Transverse colon (tissue), 4 donors: ENCODE data around the gene FANCE.

ENCODE experiments used
- EP300 ChIP-seq: sonication (generic); formaldehyde crosslinking; IDR thresholded peaks from one replicate; pipeline ENCODE4 v1.6.1; 2017; ENCODE audit warnings: antibody characterized with exemption, low read depth
- POLR2A ChIP-seq: fragments of 450-650 bp; IDR thresholded peaks from one replicate; pipeline ENCODE4 v1.6.1; 2016; ENCODE audit warnings: antibody characterized with exemption, mild to moderate bottlenecking, moderate library complexity
- POLR2AphosphoS5 ChIP-seq, 3 donors: sonication (generic); formaldehyde crosslinking; IDR thresholded peaks; one replicate each; pipeline ENCODE4 v1.6.1; 2016; ENCODE audit warnings: antibody characterized with exemption in 3 of 3
- TF ChIP-seq, protein P1 (sequence below), 5 experiments: fragments of 200-600 bp in 3 of 5; fragments of 450-650 bp in 2 of 5; sonication (generic) in 3 of 5; IDR thresholded peaks; 1 replicate in 2 of 5; 2 replicates in 3 of 5; pipeline ENCODE4 v1.5.1; 2016 to 2017; ENCODE audit warnings: antibody characterized with exemption in 5 of 5, inconsistent platforms in 3 of 5, mild to moderate bottlenecking in 2 of 5, moderate library complexity in 1 of 5

DNA sequence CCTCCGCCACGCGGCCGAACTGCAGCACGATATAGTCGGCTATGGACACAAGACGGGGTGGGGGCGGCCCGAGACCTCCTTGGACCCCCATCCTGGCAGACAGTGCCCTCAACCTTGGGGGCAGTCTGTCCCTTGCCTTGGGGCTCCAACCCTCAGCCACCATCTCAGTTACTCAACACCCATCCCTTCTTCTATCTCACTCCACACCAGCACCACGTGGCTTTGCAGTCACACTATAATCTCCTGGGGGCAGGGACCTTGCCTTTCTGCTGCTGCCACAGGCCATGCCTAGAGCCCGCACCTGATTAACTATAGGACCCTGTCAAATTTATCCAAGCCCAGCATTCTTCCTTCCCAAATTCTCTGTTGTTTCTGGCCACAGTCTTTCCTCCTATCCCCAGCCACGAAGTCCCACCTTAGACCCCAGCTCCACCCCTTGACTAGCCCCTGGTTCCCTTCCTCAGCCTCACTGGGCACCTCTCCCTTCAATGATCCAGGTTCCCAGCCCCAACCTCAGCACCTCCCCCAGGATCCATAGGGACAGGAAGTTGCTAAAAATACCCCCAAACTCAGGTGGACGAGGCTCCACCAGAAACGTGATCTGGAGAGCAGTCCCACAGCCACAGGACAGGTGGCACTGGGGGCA is 46.4 kb downstream of the FANCE start:
- TF ChIP-seq POLR2A (no peak), POLR2AphosphoS5 (IDR thresholded peaks at IDR 0.05) (no peak), EP300 (no peak)
- TF ChIP-seq, protein P1, sequence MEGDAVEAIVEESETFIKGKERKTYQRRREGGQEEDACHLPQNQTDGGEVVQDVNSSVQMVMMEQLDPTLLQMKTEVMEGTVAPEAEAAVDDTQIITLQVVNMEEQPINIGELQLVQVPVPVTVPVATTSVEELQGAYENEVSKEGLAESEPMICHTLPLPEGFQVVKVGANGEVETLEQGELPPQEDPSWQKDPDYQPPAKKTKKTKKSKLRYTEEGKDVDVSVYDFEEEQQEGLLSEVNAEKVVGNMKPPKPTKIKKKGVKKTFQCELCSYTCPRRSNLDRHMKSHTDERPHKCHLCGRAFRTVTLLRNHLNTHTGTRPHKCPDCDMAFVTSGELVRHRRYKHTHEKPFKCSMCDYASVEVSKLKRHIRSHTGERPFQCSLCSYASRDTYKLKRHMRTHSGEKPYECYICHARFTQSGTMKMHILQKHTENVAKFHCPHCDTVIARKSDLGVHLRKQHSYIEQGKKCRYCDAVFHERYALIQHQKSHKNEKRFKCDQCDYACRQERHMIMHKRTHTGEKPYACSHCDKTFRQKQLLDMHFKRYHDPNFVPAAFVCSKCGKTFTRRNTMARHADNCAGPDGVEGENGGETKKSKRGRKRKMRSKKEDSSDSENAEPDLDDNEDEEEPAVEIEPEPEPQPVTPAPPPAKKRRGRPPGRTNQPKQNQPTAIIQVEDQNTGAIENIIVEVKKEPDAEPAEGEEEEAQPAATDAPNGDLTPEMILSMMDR (IDR thresholded peaks at IDR 0.05): no peak
